Fibroblast of lung (primary cell): ENCODE data around the gene LEPROT.

ENCODE experiments used
- CTCF ChIP-seq, 2 donors: IDR thresholded peaks in 1 of 2; conservative IDR thresholded peaks in 1 of 2; 1 replicate in 1 of 2; 2 replicates in 1 of 2; pipeline ENCODE4 v1.5.1; 2011 to 2012; ENCODE audit warnings: low read length in 2 of 2, control low read depth in 1 of 2, inconsistent platforms in 1 of 2, low read depth in 1 of 2, mild to moderate bottlenecking in 1 of 2
- EZH2 ChIP-seq: IDR thresholded peaks from 2 replicates; pipeline ENCODE4 v1.5.1; 2012; ENCODE audit warnings: low read length, control low read depth, mild to moderate bottlenecking; ENCODE audit errors: missing control alignments

GRCh38 chr1:65398083-65398482, 22.4 kb upstream of the LEPROT start:
- TF ChIP-seq CTCF (conservative IDR thresholded peaks at IDR 0.05 in 1 of 2, IDR thresholded peaks at IDR 0.05 in 1 of 2; ENCODE audit: low read depth in 1 of 2, low read length in 2 of 2): no peak
- TF ChIP-seq EZH2: no peak
